Tibial nerve (tissue), 4 donors: Measurements from ENCODE around the gene PRKAR1A. TPM values are rescaled to one million over a fixed set of nuclear protein-coding genes. Genes with fewer than 3 reads are reported as not detected.
A peak's percentile ranks its signal among the peaks of the same experiment; 100 is the strongest.

Source experiments
- DNase-seq, 2 donors: peaks; one replicate each; pipeline ENCODE4 v3.0.0-alpha.2; 2019; ENCODE audit warnings: low spot score in 2 of 2
- H3K27ac ChIP-seq, 4 donors: fragments of 200-600 bp; sonication (generic) in 3 of 4; one replicate each; pipeline ENCODE4 v1.5.1; 2017 to 2019; ENCODE audit warnings: mild to moderate bottlenecking in 1 of 4
- H3K27me3 ChIP-seq, 2 donors: fragments of 200-600 bp; sonication (generic) in 1 of 2; one replicate each; pipeline versions ENCODE4 v1.5.1 to v1.6.0; 2017 to 2019
- H3K36me3 ChIP-seq, 3 donors: fragments of 200-600 bp; sonication (generic); one replicate each; pipeline ENCODE4 v1.5.1; 2018 to 2019
- H3K4me1 ChIP-seq, 4 donors: fragments of 200-600 bp; sonication (generic) in 3 of 4; one replicate each; pipeline ENCODE4 v1.5.1; 2017 to 2019
- H3K4me3 ChIP-seq, 4 donors: fragments of 200-600 bp; sonication (generic) in 3 of 4; one replicate each; pipeline ENCODE4 v1.5.1; 2017 to 2019; ENCODE audit warnings: mild to moderate bottlenecking in 1 of 4, moderate library complexity in 1 of 4
- H3K9me3 ChIP-seq, 4 donors: fragments of 200-600 bp; sonication (generic) in 3 of 4; one replicate each; pipeline ENCODE4 v1.5.1; 2017 to 2019
- CTCF ChIP-seq, 5 experiments: fragments of 200-600 bp in 3 of 5; fragments of 450-650 bp in 2 of 5; sonication (generic) in 3 of 5; IDR thresholded peaks; one replicate each; pipeline ENCODE4 v1.5.1; 2016 to 2019; ENCODE audit warnings: antibody characterized with exemption in 5 of 5, mild to moderate bottlenecking in 3 of 5, moderate library complexity in 2 of 5
- EP300 ChIP-seq, 2 donors: sonication (generic); formaldehyde crosslinking; IDR thresholded peaks; one replicate each; pipeline ENCODE4 v1.6.1; 2017; ENCODE audit warnings: antibody characterized with exemption in 2 of 2, mild to moderate bottlenecking in 1 of 2
- POLR2A ChIP-seq, 2 donors: fragments of 450-650 bp; IDR thresholded peaks; one replicate each; pipeline ENCODE4 v1.6.1; 2017; ENCODE audit warnings: antibody characterized with exemption in 2 of 2, mild to moderate bottlenecking in 2 of 2, moderate library complexity in 2 of 2
- WGBS, 2 donors: methylation state at CpG; one replicate each; pipeline ENCODE4 v1.1.5; 2018; 5-methylcytosine and 5-hydroxymethylcytosine counted together
- total RNA-seq, 4 donors: library from RNA; depleted of rRNA; stranded (reverse); fragments of >200 nt; gene quantifications; one replicate each; pipeline ENCODE4 v1.1.0, GENCODE V29; 2016

Gene PRKAR1A
- total RNA-seq = 100 to 1,000 TPM; 327 to 494 (median 406) TPM

- peaks cover 0 to 9% (median 0%) of the 10 kb centered on the region in 3 donors for H3K36me3 ChIP-seq
- peaks cover 0 to 50% (median 22%) of the 10 kb centered on the region in 4 donors for H3K4me1 ChIP-seq
- WGBS, 2 donors = 0 to 1% methylated on average over 50 to 64 of the region's 81 CpGs
- peak within 1 kb of the TSS; percentile 98 to 99 (median 98) for H3K27ac ChIP-seq
- peak within 1 kb of the TSS; percentile 66 to 88 (median 84) for H3K4me3 ChIP-seq
- no peaks in the 10 kb centered on the region for H3K9me3 ChIP-seq
- DNase-seq = peak; percentile 87 to 92
- TF ChIP-seq EP300 (IDR thresholded peaks at IDR 0.05) = peak; percentile 57 to 98
- TF ChIP-seq POLR2A (IDR thresholded peaks at IDR 0.05) = peak; percentile 89 to 98
- TF ChIP-seq CTCF (IDR thresholded peaks at IDR 0.05) = peak in 2 of 5 experiments; percentile 57 to 59
- H3K27me3 ChIP-seq = no peaks in the 10 kb centered on the region
These were observed at the start of gene PRKAR1A for GRCh38 chr17:68512247-68512959. TSS of gene PRKAR1A (plus strand) at chr17:68512430. CDS start at chr17:68515400, 2,970 bp downstream.

- 40 to 45% methylated on average over 6 of the region's 6 CpGs for whole genome bisulfite sequencing, 2 donors
- DNase-seq = no peak
- H3K36me3 ChIP-seq = no peaks in the 10 kb centered on the region
- H3K27me3 ChIP-seq = no peaks in the 10 kb centered on the region
- peaks cover 0 to 19% (median 0%) of the 10 kb centered on the region in 4 donors for H3K4me1 ChIP-seq
- H3K9me3 ChIP-seq = no peaks in the 10 kb centered on the region
- TF ChIP-seq CTCF (IDR thresholded peaks at IDR 0.05) = peak in 1 of 5 experiments; percentile 1
- no peak for TF ChIP-seq EP300 (IDR thresholded peaks at IDR 0.05)
- H3K27ac ChIP-seq = peak overlapping the region in 1 of 4 donors; percentile 8
- no peak overlapping the region for H3K4me3 ChIP-seq
These were observed 48.8 kb upstream of the PRKAR1A start for GRCh38 chr17:68463211-68464019.

GRCh38 chr17:68468334-68468733 is 43.9 kb upstream of the PRKAR1A start:
- Histone ChIP-seq H3K4me3 (no peak overlapping the region), H3K36me3 (no peaks in the 10 kb centered on the region), H3K4me1 (peaks cover 0 to 6% (median 0%) of the 10 kb centered on the region in 4 donors), H3K9me3 (no peaks in the 10 kb centered on the region), H3K27me3 (no peaks in the 10 kb centered on the region), H3K27ac (no peak overlapping the region)
- no peak for DNase-seq
- TF ChIP-seq POLR2A (IDR thresholded peaks at IDR 0.05) = no peak
- TF ChIP-seq EP300 (IDR thresholded peaks at IDR 0.05) = no peak
- TF ChIP-seq CTCF (IDR thresholded peaks at IDR 0.05) = no peak
- 36 to 50% methylated on average over 5 of the region's 5 CpGs for WGBS, 2 donors

GRCh38 chr17:68468788-68469187 is 43.4 kb upstream of the PRKAR1A start:
- TF ChIP-seq EP300 (IDR thresholded peaks at IDR 0.05) (no peak), POLR2A (IDR thresholded peaks at IDR 0.05) (no peak), CTCF (IDR thresholded peaks at IDR 0.05) (no peak)
- DNase-seq = no peak
- Histone ChIP-seq H3K27me3 (no peaks in the 10 kb centered on the region), H3K4me1 (peaks cover 0 to 5% (median 0%) of the 10 kb centered on the region in 4 donors), H3K9me3 (no peaks in the 10 kb centered on the region), H3K27ac (no peak overlapping the region), H3K4me3 (no peak overlapping the region), H3K36me3 (no peaks in the 10 kb centered on the region)
- WGBS, 2 donors = 83 to 86% methylated on average over 1 of the region's 1 CpG

- H3K4me3 ChIP-seq = no peak overlapping the region
- no peaks in the 10 kb centered on the region for H3K36me3 ChIP-seq
- no peaks in the 10 kb centered on the region for H3K27me3 ChIP-seq
- peaks cover 0 to 2% (median 0%) of the 10 kb centered on the region in 4 donors for H3K4me1 ChIP-seq
- DNase-seq = no peak
- no peaks in the 10 kb centered on the region for H3K9me3 ChIP-seq
- WGBS, 2 donors = 64 to 67% methylated on average over 1 of the region's 1 CpG
- TF ChIP-seq POLR2A (IDR thresholded peaks at IDR 0.05) (no peak), EP300 (IDR thresholded peaks at IDR 0.05) (no peak), CTCF (IDR thresholded peaks at IDR 0.05) (no peak)
- H3K27ac ChIP-seq = no peak overlapping the region
These were observed 41.3 kb upstream of the PRKAR1A start for GRCh38 chr17:68470961-68471360.
